ENCODE measurements around the gene TOM1L2. TPM values are rescaled to one million over a fixed set of nuclear protein-coding genes. Genes with fewer than 3 reads are reported as not detected.

The TOM1L2 gene
- total RNA-seq, 1 experiment from 2014 or later = 45.2 TPM

- Histone ChIP-seq H3K36me3 (ENCODE audit: control insufficient read depth, insufficient read depth, low read length) (no peaks in the 10 kb centered on the region), H3K27ac (ENCODE audit: low read length) (no peak overlapping the region), H3K9me3 (ENCODE audit: control insufficient read depth, insufficient read depth, low read depth, low read length) (no peaks in the 10 kb centered on the region), H3K27me3 (ENCODE audit: control insufficient read depth, insufficient read depth, low read length) (no peaks in the 10 kb centered on the region), H3K4me3 (ENCODE audit: low read depth in 2 of 2, low read length in 2 of 2) (no peak overlapping the region), H3K4me1 (ENCODE audit: control insufficient read depth, insufficient read depth, low read length) (no peaks in the 10 kb centered on the region)
- ATAC-seq (no peak), DNase-seq (ENCODE audit: low read depth, low spot score) (no peak)
- BruUV-seq (replicated peaks) = no TSS peak
- intact Hi-C loops (cut with micrococcal nuclease; ENCODE audit: unreplicated experiment) = loop anchor here (5.0 kb wide), 1 partner anchor 44 kb away; no protein-coding TSS in a partner anchor
- TF ChIP-seq SIN3A (IDR thresholded peaks at IDR 0.05; ENCODE audit: borderline replicate concordance, insufficient read depth, low read depth, low read length) (no peak), REST (IDR thresholded peaks at IDR 0.05; ENCODE audit: insufficient read depth in 1 of 2, low read depth in 2 of 2, low read length in 1 of 2) (no peak), CTCF (IDR thresholded peaks at IDR 0.05) (no peak), POLR2AphosphoS5 (IDR thresholded peaks at IDR 0.05; ENCODE audit: low read depth, low read length) (no peak), TCF7L2 (IDR thresholded peaks at IDR 0.05; ENCODE audit: low read depth, low read length) (no peak)
- in situ Hi-C loops (cut with HindIII; ENCODE audit: low pct_unique_long_range_greater_than_20kb, low sequenced_read_pairs) = no loop called here
- POLR2A ChIA-PET = interaction anchor here (0.6 kb wide), 1 partner anchor 26 kb away, joined by 3 read pairs; no protein-coding TSS in a partner anchor
- CTCF ChIA-PET = no interaction called here
Observed at GRCh38 chr17:17856386-17856785, 115.8 kb downstream of the TOM1L2 start.

GRCh38 chr17:17855976-17856375 is 116.2 kb downstream of the TOM1L2 start:
- POLR2A ChIA-PET = no interaction called here
- intact Hi-C loops (cut with micrococcal nuclease; ENCODE audit: unreplicated experiment) = loop anchor here (5.0 kb wide), 1 partner anchor 44 kb away; no protein-coding TSS in a partner anchor
- ATAC-seq = no peak

More at GRCh38 chr17:17855976-17856375, 116.2 kb downstream of the TOM1L2 start:
- H3K36me3 ChIP-seq (ENCODE audit: control insufficient read depth, insufficient read depth, low read length) = no peaks in the 10 kb centered on the region
- in situ Hi-C loops (cut with HindIII; ENCODE audit: low pct_unique_long_range_greater_than_20kb, low sequenced_read_pairs) = no loop called here
- no peaks in the 10 kb centered on the region for H3K9me3 ChIP-seq (ENCODE audit: control insufficient read depth, insufficient read depth, low read depth, low read length)
- no peak overlapping the region for H3K27ac ChIP-seq (ENCODE audit: low read length)
- H3K4me1 ChIP-seq (ENCODE audit: control insufficient read depth, insufficient read depth, low read length) = no peaks in the 10 kb centered on the region
- no peak for DNase-seq (ENCODE audit: low read depth, low spot score)
- BruUV-seq (replicated peaks) = no TSS peak
- CTCF ChIA-PET = no interaction called here
- H3K4me3 ChIP-seq (ENCODE audit: low read depth in 2 of 2, low read length in 2 of 2) = no peak overlapping the region
- no peak for TF ChIP-seq TCF7L2 (IDR thresholded peaks at IDR 0.05; ENCODE audit: low read depth, low read length)
- no peak for TF ChIP-seq SIN3A (IDR thresholded peaks at IDR 0.05; ENCODE audit: borderline replicate concordance, insufficient read depth, low read depth, low read length)
- TF ChIP-seq POLR2AphosphoS5 (IDR thresholded peaks at IDR 0.05; ENCODE audit: low read depth, low read length) = no peak
- TF ChIP-seq REST (IDR thresholded peaks at IDR 0.05; ENCODE audit: insufficient read depth in 1 of 2, low read depth in 2 of 2, low read length in 1 of 2) = no peak
- TF ChIP-seq CTCF (IDR thresholded peaks at IDR 0.05) = no peak
- no peaks in the 10 kb centered on the region for H3K27me3 ChIP-seq (ENCODE audit: control insufficient read depth, insufficient read depth, low read length)

Data from Panc1 (cell line).